ENCODE results near the gene ENAH.

ENAH gene

DNA sequence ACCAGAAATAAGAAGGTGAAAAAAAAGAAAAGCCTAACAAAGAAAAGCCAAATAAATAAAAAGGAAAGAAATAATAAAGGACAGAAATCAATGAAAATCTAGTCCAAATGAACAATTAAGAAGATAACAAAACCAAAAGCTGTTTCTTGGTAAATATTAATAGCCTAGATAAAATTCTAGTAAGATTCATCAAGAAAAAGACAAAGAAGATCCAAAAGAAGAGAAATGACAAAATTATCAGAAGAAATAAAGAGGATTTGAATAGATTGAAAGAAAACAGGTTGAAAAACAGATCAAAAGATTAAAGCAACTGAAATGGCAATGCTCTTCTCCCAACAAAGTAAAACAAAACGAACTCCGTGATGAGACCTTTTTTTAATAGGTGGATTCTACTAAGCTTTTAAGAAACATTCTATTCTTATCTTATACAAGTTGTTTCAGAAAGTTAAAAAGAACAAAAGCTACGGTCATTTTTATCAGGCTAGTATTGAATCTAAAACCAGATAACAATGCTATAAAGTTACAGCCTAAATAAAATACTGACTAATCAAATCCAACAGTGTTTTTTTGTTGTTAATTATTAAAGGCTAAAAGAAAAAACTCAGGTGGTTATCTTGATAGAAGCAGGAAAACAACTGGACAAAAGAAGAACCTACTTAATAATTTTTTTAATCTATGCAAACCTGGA is 50.9 kb downstream of the ENAH start:
- DNase-seq = no peak

DNA sequence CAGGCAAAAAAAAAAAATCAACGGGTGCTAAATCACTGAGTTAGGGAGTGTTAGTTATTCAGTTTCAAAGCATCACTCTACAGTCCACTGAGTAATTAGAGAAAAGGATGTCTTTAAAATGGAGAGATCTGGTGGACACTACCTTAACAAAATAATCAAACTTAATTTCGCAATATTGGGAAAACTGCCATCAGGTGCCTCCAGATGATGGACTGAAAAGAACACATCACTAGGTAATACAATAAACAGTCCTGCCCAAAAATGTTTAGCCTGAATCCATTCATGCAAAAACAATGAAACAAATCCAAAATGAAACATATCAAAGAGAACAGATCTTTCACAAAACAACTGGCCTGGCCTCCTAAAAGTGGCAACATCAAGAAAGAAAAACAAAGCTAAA is 54.1 kb downstream of the ENAH start:
- DNase-seq = no peak

DNA sequence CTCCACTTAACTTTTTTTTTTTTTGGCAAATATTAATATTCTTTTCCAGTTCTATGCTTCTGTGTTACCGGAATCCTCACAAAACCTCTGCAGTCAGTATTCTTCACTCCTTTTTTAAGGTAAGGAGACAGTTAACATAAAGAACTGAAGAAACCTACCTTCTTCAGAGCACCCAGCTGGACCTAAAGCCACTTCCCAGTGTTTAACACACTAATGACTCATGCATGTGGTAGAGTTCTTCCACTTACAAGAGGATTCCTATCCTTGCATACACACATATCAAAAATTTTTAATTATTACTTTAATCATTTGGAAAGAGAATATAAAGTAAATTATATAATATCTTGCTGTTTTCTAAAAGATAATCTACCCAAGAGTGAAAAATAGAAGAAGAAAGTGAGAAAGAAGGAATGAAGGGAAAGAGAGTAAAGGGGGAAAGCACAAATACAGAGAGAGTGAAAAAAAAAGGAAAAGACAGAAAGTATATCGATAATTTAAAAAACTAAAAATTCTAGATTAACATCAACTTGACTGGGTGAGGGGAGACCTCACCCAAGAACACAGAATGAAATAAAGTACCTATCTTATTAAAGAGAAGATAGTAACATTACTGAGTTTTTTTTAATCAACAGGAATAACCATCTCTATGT is 54.9 kb downstream of the ENAH start:
- no peak for DNase-seq

DNA sequence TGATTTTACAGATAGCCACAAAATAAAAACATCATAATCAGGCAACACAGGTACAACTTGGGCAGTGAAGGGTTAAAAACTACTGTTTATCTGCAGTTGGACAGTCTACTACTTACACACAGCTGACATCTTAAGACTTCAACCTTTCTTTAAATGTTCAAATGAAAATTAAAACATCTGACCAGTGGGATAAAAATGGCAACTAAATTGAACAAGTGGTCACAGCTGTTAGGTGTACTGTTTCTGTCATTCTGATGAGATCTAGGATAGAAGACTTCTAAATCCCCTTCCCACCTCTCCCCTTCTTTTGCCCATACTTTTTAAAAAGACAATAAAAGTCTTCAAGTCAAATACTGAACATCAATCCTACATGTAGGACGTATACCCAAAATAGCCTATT is 56.2 kb downstream of the ENAH start:
- no peak for DNase-seq

DNA sequence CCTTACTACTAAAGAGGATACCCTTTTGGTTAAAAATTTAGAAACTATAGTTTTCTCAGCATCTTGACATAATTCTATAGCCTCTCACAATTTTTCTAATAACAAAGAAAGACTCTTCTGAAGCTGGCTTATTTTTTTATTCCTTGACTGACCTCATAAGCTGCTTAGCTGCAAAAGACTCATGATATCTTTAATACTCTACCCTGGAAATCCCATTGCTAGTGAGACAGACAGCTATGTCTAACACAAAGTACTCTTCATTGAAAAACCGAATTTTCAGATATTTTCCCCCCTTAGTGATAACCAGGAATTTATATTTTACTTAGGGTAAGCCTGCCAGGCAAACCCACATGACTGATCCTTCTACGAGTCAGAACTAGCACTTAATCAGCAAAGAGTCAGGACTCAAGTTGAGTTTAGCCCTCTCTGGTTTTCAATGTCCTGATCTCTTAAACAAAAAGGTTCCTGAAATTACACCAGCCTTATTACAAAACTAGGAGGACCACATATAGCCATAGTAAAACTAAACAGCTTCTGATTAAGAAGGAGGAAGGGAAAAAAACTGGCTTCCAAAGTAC is 56.9 kb downstream of the ENAH start:
- no peak for DNase-seq

DNA sequence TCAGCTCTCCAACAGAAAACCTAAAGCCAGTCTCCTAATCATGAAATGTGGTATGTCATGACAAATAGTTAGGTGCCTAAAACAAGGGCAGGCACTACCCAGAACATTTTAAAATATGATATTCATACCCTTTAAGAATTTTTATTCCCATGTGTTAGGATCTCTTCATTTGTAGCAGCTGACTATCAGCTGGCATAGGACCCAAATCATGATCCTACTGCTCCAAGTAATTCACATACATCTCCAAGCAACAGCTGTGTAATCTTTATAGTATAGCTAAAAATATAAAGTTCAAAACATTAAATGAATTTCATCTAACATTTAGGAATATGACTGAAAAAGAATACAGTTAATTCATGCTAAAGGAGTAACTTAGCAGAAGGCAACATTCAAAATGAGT is 57.5 kb downstream of the ENAH start:
- DNase-seq = no peak

DNA sequence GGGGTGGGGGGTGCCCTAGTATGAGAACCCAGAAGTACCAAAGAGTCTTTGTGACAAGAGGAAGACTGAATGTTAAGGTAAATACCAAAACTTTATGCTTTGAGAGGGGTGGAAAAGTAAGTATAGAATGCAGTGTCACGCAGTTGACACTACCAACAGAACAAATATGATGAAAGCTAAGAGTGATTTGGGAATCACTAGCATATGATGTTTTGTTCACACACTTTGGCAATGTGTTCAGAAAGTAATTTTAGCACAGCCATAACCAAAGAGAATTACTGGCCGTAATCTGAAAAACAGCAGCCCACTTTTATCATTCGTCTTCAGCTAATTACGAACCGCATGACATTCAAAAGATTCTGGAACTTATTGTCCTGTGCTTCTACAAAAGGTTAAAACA is 59.5 kb downstream of the ENAH start:
- no peak for DNase-seq

DNA sequence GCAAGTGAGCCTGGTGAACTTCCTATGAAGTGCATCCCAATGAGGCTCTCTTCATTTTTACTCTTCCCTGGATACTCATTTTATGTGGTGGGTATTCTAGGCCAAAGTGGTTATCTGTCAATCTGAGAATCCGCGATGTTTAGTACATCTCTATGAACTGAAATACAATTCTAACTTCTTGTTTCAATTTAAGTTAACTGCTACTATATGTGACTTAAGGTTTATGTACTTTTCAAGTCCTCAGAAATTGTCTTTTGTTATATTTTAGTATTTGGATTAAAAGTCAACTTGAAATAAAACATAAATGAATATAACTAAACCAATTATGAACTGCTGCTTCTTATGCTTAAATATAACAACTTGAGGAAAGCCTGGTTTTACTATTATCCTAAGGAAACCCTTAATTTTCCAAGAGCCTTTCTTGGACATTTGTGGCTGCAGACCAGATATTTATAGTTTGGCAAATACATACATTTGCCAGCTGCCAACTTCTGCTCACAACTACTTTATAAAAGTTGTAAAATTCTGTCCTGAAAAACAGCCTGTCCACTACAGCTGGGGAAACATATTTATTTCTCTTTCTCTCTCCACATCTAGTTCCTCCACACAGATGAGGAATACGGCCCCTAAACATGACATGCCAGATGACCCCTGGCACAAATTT is 60.4 kb downstream of the ENAH start:
- DNase-seq = no peak

DNA sequence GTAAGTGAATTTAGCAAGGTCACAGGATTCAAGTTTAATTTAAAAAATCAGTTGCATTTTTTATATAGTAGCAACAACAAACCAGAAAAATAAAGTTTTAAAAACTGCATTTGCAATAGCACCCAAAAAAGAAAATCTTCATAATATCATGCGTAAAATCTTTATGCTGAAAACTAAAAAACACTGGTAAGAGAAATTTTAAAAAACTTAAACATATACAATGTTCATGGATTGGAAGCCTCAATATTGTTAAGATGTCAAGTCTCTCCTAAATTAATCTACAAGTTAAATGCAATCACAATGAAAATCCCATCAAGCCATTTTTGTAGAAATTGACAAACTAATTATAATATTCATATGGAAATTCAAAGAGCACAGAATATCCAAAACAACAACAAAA is 65.6 kb downstream of the ENAH start:
- DNase-seq = no peak

DNA sequence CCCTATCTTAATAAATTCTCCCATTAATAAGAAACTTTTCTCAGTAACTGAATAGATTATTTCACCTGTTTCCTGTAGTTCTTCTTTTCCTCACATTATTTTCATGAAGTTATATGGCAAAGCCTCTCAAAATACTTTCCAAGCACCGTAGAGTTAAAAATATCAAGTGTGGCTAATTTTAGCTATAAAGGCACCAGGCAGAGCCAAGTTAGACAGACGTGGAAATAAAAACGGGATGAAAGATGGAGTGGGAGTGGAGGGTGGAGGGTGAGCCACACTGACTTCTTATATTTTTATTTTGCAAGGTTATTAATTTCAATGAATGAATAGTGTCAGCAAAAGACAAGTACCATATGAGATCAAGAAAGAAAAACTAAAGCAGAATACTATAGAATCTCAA is 71.7 kb downstream of the ENAH start:
- no peak for DNase-seq

DNA sequence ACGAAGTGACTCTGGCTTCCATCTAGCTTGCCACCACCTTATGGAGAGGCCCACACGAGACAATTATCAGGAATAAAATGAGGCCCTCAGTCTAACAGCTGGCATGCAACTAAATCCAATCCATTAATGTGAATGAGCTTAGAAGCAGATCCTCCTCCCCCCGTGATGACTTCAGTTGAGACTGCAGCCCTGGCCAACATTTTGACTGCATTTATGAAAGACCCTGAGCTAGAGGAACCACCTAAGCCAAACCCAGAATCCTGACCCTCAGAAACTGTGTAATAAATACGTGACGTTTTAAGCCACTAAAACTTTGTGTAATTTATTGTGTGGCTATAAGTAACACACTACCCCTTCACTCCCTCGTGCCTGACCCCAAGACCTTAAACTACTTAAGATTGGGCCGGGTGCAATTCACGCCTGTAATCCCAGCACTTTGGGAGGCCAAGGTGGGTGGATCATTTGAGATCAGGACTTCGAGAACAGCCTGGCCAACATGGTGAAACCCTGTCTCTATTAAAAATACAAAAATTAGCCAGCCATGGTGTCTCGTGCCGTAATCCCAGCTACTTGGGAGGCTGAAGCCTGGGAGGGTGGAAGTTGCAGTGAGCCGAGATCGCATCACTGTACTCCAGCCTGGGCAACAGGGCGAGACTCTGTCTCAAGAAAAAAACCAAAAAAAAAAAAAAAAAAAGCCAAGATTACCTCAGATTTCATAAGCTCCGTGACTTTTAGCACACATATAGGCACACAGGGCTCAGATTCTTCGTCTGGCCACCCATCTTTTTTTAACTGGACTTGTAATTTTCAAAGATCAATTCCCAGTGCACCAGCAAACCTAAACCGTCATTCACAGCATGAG is 72.5 kb downstream of the ENAH start:
- DNase-seq = no peak

DNA sequence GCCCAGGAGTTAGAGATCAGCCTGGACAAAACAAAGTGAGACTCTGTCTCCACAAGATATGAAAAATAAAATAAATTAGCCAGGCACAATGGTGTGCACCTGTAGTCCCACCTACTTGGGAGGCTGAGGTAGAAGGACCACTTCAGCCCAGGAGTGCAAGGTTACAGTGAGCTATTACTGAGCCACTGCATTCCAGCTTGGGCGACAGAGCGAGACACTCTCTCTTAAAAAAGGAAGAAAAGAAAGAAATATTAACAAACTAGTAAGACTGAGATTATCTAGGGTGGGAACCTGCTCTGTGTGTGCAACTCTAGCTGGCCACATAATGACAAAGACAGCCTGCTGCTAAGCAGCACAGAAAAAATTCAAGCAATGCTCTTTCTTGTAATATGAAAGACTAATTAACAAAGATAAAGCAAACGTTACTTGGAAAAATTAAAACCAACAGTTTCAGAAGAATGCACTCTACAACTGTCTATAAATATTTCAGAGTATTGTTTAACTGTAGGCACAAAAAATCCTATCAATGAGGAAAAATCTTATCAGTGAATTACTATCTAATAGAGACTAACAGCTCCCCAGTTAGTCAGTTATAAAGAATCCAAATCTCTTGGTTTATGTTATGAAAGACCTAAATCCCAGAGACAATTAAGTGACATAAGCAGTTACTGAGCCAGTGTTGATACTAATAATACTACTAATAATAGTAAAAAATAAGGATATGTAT is 74.5 kb downstream of the ENAH start:
- no peak for DNase-seq

DNA sequence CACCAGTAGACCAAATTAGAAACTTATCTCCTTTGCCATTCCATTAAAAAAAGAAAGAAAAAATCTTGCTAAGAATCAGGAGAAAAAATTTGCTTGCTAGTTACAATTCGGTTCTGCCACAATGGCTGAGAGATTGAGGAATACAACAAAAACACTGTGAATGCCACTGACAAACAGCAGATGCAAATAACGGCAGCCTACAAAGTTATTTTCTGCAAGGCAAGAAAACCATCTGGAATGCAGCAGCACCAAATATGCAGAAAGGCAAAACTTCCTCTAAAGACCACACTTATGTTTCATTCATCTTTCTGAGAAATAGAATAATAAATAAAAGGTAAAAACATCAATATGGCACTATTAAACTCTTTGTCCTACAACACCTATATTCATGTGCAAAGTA is 75.7 kb downstream of the ENAH start:
- no peak for DNase-seq

DNA sequence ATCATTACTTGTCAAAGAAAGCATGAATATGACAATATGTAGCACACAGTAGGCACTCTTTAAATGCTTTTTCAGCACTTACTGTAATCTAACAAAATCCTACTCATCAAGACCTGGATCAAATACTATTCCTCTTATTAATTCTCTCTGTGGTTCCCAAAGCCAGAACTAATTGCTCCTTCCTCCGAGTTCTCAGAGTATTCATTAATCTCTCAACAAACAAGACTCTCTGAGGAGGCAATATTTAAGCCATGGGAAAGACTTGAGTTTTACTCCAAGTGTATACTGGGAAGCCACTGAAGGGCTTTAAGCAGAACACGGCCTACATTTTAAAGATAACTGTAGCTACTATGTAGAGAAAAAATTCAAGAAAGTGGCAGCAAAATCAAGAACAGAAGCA is 79.7 kb downstream of the ENAH start:
- no peak for DNase-seq

DNA sequence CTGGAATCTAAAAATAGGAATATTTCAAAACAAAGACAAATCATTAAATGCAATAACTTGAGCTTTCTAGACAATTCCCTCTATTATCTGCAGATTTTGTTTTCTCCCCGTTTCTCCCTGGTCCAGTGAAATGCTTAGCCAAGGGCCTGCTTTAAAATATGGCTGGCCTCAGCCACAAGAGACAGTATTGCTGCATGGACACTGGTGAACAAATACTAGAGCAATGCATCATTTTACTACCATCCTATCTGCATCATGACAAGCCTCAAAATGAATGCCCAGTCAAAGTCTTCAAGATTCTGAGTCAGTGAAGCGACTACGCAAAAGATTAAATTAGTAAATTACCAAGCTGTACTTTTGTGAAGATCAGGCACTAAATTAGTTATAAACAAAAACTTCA is 80.5 kb downstream of the ENAH start:
- DNase-seq = no peak

DNA sequence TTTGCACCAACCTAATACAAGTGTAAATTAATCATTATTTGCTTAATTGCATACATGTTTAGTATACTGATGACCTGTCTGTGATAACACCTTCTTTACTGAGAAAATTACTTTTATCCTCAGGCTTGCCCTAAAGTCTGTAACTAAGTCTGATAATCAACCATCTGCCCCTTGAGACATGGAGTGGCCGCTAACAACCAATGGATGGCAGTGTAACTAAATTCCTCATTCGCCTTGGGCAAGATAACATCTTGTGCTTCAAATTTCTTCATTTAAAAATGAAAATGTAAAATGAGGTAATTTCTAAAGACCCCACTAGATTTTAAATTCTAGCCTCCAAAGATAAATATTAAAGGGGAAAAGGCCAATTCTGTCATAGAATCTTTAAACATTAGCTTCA is 85.1 kb downstream of the ENAH start:
- DNase-seq = no peak

DNA sequence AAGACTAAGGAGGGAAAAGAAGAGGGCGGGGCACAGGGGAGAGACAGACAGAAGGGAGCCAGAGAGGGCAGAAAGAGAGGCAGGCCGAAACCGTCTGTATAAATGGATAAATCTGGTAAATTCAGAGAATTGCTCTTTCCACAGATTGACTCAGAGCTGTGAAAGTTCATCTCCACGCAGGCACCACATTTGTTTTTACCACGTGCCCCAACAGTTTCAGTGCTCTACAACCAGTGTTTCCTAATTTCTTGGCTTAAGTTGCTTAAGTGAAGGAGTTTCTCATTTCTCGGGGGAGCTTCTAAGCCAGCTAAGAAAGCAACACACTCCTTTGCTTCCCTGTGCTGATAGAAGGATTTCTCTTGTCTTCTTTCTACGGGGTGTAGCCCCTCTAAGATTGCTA is 87.1 kb downstream of the ENAH start:
- no peak for DNase-seq

DNA sequence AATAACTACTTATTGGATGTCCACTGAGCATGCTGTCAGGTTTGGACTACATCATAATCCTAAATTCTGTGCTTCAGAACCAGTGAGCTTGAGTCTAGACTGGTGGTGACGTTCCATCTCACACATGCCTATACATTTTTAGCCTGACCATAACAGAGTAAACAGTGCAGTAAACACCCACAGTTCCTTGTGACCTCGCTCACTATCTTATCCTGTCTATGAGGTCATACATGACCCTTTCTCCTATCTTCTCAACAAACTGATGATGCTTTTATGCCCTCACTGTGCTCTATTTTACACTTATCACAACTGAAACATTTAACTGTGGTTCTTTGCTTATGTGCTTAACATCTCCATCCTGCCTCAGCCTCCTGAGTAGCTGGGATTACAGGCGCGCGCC is 91.2 kb downstream of the ENAH start:
- DNase-seq = no peak

DNA sequence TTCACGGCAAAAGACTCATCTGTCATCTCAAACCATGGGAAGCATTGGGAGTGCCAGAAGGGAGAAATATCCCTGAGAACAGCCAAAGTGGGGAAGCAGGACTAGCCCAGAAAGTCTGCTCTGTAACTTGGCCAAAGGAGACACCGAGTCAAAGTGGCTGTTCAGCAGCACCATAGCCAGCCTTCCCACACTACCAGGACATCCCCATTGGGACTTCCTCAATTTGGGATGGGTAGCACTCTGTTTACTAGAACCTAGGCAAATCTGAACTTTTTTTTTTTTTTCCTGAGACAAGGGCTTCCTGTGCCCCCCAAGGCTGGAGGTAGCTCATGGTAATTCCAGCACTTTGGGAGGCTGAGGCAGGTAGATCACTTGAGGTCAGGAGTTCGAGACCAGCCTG is 93.0 kb downstream of the ENAH start:
- no peak for DNase-seq

DNA sequence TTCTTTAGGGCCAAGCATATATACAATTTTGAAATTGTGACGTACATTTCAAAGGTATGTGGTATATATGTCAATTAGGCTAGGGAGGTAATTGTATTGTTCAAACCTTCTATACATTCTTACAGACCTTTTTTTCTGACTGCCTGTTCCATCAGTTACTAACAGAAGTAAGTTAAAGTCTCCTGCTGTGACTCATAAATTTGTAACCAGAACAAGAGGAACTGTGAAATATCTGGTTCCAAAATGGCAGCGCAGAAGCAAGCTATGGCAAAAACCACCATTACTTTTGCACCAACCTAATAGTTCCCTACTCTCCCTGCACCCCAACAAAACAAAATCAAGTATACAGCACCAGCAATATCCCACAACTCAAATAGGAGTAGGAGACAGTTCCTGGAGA is 93.6 kb downstream of the ENAH start:
- DNase-seq = no peak

DNA sequence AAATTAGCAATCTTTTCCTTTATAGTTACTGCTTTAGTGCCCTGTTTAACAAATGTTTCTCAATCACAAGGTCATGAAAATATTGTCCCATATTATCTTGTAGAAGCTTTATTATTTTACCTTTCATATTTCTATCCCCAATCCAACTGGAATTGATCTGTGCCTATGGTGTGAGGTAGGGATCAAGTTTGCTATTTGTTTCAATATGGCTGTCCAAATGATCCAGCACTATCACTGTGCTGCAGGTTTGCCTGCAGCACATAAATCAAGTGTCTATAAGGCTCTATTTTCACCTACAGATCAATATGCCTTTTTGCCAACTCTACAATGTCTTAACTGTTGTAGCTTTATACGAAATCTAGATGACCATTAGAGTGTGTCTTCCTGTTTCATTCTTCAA is 96.2 kb downstream of the ENAH start:
- DNase-seq = no peak

DNA sequence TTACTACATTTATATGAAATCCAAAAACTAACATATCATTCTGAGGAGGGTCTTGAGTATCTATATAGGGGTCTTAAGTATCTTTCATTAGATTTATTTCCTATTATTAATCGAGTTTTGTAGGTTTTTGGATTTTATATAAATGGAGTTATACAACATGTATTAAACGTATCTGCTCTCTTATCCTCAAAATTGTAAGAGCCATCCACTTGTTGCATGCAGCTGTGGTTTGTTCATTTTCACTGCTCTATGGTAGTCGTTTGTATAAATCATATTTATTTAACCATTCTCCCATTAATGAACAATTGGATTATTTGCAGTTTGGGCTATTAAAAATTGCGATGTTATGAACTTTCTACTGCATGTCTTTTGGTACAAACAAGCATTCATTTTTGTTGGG is 97.1 kb downstream of the ENAH start:
- no peak for DNase-seq
